Measurements from ENCODE around the gene CALR3. TPM values are rescaled to one million over a fixed set of nuclear protein-coding genes. Genes with fewer than 3 reads are reported as not detected.
A peak's percentile ranks its signal among the peaks of the same experiment; 100 is the strongest.
"Not testable (repeated sequence)": the region's sequence is repeated elsewhere in the genome, so short reads cannot be mapped to it uniquely, and the experiment has no call there.

The CALR3 gene, protein sequence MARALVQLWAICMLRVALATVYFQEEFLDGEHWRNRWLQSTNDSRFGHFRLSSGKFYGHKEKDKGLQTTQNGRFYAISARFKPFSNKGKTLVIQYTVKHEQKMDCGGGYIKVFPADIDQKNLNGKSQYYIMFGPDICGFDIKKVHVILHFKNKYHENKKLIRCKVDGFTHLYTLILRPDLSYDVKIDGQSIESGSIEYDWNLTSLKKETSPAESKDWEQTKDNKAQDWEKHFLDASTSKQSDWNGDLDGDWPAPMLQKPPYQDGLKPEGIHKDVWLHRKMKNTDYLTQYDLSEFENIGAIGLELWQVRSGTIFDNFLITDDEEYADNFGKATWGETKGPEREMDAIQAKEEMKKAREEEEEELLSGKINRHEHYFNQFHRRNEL
- not detected for polyA plus RNA-seq (2012; ENCODE audit: insufficient read depth, insufficient read length)

DNA sequence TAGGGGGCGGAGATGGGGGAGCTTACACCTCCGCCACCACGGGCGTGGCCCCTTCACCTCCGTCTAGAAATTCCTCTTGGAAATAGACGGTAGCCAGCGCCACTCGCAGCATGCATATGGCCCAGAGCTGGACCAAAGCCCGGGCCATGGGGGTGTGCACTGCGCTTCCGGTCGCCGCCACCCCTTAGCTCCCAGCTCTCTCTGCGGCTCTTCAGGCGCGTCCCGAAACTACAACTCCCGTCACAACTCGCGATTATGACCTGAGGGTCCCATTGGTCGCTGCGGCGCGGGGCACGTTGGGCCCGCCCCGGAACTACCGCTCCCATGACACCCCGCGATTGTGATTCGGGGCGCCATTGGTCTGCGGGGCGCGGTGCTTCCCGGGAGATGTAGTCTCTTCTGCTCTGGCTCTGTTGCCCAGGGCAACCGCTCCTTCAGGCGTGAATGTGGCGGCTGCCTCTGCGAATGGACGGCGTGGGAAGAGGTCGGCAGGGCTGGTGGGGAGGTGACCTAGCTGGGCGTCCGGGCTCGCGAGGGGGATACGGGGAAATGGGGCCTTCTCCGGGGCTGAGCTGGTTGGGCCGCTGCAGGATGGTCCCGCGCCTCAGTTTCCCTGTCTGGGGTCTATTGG, at the start of gene CALR3, which contains the start of gene C19orf44:
Gene CALR3 (minus strand): TSS at position 186 of the 631 bp plus-strand sequence. CDS start 38 bp downstream, at position 148.
Gene C19orf44 (plus strand): TSS at position 413 of the 631 bp plus-strand sequence. CDS start 4,399 bp downstream, outside the sequence.
- peak within 1 kb of the TSS; percentile 88 for H3K4me3 ChIP-seq (ENCODE audit: low read length)
- DNase-seq (ENCODE audit: low read depth, low spot score), result peak; percentile 95

DNA sequence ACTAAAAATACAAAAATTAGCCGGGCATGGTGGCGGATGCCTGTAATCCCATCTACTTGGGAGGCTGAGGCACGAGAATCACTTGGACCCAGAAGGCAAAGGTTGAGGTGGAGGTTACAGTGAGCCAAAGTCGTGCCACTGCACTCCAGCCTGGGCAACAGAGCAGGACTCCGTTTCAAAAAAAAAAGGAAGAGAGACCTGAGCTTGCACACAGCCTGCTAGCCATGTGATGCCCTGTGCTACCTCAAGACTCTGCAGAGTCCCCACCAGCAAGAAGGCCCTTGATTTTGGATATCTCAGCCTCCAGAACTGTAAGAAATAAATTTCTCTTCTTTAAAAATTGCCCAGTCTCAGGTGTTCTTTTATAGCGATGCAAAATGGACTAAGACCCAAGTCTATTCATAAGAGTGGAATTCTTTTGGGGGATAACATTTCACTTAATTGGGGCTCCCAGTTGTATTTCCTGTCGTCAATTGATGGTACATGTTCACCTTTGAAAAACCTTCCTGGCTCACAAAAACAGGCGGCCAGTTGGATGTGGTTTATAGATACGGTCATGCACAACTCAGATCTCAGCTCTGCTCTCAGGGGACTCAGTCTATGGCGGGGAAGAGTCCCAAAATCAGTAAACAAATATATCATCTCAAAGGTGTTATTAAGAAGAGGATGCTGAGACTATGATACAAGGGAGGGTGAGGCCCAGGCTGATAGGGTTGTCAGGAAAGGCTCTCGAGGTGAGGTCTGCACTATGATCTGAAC, 48.7 kb upstream of the CALR3 start:
- H3K4me3 ChIP-seq (ENCODE audit: low read length), result no peak overlapping the region
- DNase-seq (ENCODE audit: low read depth, low spot score), result no peak

DNA sequence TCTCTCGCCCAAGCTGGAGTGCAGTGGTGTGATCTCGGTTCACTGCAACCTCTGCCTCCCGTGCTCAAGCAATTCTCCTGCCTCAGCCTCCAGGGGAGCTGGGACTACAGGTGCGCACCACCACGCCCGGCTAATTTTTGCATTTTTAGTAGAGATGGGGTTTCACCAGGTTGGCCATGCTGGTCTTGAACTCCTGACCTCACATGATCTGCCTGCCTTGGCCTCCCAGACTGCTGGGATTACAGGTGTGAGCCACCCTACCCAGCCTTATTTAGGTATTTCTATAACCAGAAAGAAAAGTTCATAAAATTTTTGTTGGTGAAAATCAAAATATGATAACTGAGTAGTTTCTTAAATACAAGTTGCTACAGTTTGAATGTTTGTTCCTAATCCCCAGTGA, 47.8 kb upstream of the CALR3 start:
- H3K4me3 ChIP-seq (ENCODE audit: low read length), result peak overlapping the region; percentile 92

DNA sequence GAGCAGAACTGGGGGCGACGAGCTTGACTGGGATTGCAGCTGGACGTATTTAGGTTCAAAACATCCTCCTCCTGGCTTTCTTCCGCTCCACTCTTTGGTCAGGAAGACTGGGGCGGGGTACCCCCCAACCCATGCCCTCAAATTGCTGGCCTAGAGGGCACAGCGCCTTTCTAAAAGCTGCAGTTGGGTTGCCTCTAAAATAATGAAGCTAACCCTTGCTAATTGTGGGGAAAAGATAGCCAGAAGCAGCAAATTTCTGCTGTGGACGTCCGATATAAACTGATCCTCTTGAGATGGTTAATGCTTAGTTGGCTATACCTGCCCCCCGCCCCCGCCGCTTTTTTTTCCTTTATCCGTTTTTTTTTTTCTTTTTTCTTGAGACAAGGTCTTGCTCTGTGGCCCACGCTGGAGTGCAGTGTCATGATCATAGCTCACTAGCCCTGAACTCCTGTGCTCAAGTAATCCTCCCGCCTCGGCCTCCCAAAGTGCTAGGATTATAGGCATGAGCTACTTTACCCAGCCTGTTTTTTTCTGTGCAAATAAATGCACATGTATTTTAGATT, 47.0 kb upstream of the CALR3 start:
- H3K4me3 ChIP-seq (ENCODE audit: low read length), result peak overlapping the region; percentile 92
- no peak for DNase-seq (ENCODE audit: low read depth, low spot score)

More for the DNA sequence above, 47.8 kb upstream of the CALR3 start:
- DNase-seq (ENCODE audit: low read depth, low spot score), result not testable (repeated sequence)

DNA sequence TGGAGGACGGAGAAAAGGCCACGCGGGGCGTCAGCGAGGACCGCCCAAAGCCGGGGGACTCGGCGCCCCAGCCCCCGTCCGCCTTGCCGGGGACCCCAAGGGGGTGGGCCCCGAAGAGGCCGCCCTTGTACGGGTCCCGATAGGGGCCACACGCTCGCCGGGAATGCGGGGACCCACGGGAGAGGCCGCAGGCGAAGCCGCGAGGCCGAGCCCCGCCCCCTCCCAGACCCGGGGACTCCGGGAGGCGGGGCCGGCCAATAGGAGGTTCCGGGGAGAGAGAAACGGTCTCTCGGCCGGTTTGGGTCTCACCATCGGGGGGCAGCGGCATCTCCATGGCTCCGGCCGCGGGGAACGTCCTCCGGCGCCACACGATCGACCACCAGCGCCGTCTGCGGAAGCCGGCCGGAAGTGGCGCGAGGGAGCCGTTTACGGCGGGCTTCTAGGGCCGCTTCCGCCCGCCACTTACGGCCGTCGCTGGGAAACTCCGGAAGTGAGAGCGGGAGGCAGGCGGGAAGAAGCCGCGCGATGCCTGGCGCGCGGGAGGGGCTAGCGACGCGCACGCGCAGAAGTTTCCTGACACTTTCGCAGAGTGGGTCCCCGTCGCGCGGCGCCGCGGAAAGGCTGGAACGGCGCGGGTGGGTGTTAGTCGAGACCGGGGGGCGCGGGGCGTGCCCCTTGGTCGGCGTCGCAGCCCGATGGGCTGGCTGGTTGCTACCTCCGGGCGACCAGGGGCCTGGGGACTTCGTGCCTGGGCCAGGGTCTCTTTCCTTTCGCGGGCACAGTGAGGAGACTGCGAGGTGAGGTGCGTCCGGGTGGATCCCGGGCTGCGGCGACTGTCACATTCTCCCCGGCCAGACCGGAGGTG, 46.3 kb upstream of the CALR3 start, which contains the start of gene CHERP:
Gene CHERP (minus strand): TSS at position 393 of the 865 bp plus-strand sequence. CDS start 59 bp downstream, at position 334.
- DNase-seq (ENCODE audit: low read depth, low spot score), result peak; percentile 88
- H3K4me3 ChIP-seq (ENCODE audit: low read length), result peak within 1 kb of the TSS; percentile 92

DNA sequence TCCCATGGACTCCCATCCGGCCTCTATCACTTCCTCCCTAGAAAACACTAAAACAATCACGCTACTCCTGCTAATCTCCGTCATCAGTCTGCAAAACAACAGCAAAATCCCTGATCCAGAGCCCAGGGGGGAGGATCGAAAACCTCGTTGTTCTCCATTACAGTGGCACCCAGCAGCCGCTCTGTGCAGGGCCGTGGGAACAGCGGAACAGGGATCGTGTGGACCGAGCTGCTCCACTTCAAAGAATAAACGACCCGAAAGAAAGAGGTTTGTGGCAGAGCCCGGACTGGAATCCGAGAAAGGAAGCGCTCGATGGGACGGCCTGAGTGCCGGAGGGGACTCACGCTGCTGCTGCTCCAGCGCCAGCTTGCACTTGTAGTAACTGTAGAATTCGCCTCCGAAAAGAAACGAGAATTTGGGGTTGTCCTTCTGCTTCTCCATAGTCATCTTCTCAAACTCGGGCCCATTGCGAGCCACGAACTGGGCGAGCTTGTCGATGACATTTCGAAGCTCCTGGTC, 45.6 kb upstream of the CALR3 start:
- peak overlapping the region; percentile 92 for H3K4me3 ChIP-seq (ENCODE audit: low read length)
- no peak for DNase-seq (ENCODE audit: low read depth, low spot score)

DNA sequence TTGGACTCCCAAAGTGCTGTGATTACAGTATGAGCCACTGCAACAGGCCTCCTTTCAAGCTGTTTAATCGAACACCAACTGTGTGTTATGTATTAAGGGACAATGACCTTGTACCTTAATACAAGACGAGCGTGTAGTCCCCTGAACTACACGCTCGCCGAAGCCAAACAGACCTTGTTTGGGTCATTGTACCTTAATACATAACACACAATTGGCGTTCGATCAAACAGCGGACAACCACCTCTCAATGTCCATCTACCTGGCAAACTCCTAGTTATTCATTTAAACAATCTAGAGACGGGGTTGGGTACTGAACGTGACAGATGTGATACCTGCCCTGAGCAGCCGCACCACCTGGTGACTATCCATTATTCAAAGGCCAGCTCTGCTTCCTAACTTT, 45.0 kb upstream of the CALR3 start:
- no peak for DNase-seq (ENCODE audit: low read depth, low spot score)
- H3K4me3 ChIP-seq (ENCODE audit: low read length), result peak overlapping the region; percentile 92

DNA sequence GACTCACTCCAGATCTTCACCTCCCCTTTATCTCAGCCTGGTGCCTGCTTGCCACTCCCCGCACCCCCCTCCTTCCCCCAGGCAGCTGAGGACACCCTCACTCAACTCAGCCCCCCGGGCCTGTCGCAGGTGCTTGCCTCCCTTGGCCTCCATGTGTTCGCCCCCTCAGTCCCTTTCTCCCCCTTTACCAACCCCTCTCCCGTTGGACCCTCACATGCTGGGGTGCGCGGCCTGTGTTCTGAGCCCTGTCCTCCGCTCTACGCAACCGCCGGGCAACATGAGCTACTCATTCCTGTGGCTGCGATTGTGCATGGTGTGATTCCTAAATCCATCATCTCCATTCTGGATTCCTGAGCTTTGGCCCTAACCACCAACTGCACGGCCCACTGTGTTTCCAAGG, 41.1 kb upstream of the CALR3 start:
- H3K4me3 ChIP-seq (ENCODE audit: low read length), result no peak overlapping the region
- no peak for DNase-seq (ENCODE audit: low read depth, low spot score)

DNA sequence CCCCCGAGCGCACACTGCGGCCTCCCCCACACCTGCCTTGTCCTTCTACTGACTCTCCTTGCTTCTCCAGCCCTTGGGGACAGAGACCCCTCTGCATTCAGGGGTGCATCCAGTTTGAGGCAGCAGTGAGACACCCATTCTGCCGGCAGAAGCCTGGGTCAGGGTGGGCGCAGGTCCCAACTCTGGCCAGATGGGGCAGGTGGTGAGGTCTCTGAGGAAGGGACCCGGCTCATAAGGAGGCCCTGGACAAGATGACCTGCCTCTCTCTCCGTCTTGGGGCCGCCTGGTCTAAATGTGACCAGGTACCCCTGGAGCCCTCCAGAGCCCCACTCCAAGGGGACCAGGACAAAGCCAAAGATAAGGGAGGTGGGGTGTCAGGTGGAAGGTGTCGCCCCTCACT, 40.2 kb upstream of the CALR3 start:
- no peak for DNase-seq (ENCODE audit: low read depth, low spot score)
- H3K4me3 ChIP-seq (ENCODE audit: low read length), result no peak overlapping the region

DNA sequence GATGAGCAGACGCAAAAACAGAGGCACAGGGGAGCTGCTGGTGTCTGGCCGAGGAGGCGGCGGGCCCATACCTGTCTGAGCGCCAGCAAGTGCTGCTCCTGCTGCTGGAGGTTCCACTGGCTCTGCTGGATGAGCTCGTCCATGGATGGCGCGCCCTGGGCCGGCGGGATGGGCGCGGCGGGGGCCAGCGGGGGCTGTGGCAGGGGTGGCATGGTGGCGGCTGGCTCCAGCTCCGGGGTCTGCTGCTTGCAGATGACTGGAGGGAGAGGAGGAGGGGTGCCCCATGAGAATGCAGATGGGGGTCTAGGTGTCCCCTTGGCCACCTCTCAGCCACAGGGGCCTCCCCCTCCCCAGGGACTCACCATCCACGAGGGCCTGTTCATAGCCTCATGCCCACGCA, 39.4 kb upstream of the CALR3 start:
- no peak overlapping the region for H3K4me3 ChIP-seq (ENCODE audit: low read length)
- no peak for DNase-seq (ENCODE audit: low read depth, low spot score)

DNA sequence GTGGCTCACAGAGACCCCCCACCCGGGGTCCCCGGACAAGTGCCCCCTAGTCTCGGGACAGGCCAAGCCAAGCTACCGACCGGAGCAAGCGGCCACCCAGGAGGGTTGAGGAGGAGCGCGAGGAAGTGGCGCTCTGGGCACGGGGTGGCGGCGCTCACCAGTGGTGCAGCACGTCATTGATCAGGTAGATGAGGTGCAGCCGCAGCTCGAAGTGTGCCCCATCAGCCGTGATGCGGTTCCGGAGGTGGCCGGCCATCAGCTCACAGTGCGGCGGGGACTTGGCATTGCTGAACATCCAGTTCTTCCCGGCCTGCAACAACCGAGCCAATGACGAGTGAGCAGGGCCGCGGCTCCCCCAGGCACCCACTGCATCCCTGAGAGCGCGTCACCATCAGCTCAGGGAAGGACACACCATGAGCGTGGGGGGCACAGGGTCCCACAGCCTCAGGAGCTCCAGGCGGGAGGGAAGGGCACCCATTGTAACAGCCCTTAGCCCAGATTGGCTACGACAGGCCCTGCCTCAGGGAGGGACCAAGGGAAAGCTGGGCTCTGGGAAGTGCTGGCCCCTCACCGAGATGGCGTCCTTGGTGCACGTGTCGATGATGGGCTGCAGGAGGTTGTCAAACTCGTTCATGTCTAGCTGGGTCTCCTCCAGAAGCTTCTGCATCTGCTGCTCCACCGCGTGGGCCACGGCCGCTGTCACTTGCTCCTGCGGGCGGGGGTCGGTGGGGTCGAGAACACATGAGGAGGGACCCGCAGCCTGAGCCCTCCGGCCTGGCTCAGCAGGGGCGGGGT, 36.7 kb upstream of the CALR3 start:
- no peak overlapping the region for H3K4me3 ChIP-seq (ENCODE audit: low read length)
- DNase-seq (ENCODE audit: low read depth, low spot score), result no peak

DNA sequence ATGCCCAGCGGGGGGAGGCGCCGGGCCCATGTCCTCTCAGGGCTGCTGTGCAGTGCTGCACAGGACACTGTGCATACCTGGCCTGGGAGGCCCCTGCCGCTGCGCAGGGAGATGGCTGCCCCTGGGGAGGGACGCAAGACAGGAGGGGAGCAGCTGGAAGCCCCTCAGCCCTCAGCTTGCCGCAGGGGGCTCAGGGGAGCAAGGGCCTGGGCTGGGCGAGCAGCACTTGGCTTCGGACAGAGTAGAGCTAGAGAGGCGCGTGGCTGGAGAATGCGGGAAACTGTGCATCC, 35.4 kb upstream of the CALR3 start:
- H3K4me3 ChIP-seq (ENCODE audit: low read length), result no peak overlapping the region
- DNase-seq (ENCODE audit: low read depth, low spot score), result no peak

DNA sequence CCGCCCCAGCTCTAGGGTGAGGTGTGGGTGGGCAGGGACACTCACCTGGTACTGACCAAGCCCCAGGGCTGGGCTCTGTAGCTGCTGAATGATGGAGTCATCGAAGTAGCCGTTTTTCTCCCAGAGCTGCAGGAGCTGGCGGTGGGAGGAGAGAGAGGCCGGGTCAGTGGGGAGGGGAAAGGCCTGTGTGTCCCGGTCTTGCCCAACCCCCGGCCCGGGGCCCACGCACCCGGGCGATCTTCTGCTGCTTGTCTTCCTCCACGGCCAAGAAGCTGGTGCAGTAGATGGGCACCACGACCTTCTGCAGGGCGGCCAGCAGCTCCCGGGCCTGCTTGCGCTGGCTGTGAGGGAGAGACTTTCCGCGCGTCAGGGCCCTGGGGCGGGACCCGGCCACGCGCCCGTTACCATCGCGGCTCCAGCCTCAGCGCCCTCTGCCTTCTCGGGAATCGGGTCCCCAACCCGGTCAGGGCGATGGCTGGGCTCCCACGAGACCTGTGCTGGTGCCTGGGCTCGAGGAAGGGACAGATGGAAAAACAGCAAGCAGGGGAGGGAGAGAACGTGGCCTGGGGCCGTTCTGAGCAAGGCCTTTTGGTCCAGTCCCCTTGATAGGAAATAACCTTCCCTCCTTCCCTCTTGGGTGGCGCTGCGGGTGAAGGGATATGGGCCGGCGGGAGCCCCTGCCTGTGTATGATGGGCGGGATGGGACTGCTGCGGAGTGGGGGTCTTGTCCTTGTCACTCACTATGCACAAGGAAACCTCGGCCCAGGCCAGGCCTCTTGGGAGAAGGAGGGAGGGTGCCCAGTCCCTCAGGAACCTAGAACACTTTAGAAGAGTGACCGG, 34.8 kb upstream of the CALR3 start:
- DNase-seq (ENCODE audit: low read depth, low spot score), result no peak
- no peak overlapping the region for H3K4me3 ChIP-seq (ENCODE audit: low read length)

DNA sequence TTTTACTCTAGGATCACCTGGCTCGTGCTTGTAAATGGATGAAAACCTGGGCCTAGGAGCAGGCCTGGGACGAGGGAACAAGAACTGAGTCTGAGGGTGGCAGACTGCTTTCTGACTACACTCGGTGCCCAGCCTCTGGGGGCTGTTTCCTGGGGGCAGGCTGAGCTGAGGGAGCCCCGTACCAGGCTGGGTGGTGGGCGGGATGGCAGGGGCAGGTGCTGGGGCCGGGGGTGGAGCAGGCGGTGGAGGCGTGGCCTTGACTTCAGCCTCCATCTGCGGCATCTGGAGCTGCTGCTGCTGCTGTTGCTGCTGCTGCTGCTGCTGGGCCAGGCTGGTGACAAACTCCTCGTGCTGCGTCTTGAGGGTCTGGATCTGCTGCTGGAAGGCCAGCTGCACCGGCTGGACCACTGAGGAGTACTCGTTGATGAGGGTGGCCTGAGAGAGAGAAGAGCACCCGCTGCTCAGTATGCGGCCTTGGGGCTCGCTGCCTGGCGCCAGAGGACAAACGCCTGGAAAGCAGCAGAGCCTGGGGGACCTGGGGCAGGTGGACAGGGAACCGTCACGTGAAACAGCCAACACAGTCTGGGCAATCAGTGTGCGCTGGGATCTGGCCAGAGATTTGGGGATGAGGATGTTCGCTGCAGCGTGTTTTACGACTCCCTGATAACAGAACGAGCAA, 33.6 kb upstream of the CALR3 start:
- no peak for DNase-seq (ENCODE audit: low read depth, low spot score)
- H3K4me3 ChIP-seq (ENCODE audit: low read length), result no peak overlapping the region

DNA sequence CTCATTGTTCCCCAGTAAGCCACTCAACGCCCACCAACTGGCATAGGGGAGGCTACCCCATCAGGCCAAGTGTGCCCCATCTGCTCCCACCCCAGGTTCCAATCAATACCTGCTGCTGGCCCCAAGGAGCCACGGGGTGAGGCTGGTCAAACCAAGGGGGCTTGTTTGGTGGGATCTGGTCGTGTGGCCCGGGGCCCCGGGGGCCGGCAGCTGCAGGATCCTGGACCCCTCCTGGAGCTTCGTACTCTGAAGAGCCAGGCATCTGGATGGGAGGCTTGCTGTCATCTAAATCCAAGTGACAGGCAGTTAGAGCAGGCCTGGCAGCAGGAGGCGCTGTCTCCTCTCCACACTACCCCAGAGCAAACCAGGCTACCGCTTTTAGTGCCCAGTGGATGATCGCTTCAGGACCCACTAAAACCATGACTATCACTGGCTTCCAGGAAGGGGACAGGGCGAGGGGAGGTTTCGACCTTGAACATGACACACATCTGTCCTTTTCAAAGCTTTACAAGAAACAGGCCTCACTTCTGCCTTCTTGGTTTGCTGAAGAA, 32.1 kb upstream of the CALR3 start:
- no peak for DNase-seq (ENCODE audit: low read depth, low spot score)
- H3K4me3 ChIP-seq (ENCODE audit: low read length), result no peak overlapping the region

DNA sequence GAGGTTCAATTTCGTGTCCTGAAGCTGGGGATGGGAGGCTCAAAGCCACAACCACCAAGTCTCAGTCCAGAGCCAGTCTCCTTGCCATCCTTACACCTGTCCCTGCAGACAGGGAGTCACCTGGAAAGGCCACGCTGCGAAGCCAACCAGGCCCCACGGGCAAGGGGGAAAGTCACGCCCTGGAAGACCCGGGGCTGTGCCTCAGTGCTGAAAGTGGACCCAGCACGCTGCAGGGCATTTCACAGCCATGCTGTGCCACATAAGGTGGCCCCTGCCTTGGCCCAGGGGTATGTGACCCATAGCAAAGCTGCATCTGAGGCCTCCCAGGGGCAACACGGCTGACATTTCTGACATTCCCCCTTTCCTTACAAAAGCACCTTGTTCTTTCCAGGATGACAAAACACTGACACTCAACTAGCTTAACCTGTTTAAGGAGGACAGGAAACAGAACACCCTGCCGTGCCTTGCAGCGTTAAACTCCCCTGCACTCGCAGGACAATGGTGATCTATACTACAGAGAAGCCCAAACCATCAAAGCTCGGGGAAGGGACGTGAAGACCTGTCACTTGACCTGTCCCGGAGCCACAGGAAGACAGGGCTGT, 31.5 kb upstream of the CALR3 start:
- no peak for DNase-seq (ENCODE audit: low read depth, low spot score)
- no peak overlapping the region for H3K4me3 ChIP-seq (ENCODE audit: low read length)

Data from Jurkat, Clone E6-1 (cell line).